HL-60 (cell line): ENCODE data around the gene BNIP5.
"Not testable (repeated sequence)": the region's sequence is repeated elsewhere in the genome, so short reads cannot be mapped to it uniquely, and the experiment has no call there.

Experiments
- CTCF ChIP-seq: IDR thresholded peaks from one replicate; pipeline ENCODE4 v1.5.1; 2011; ENCODE audit warnings: low read length, control low read depth, inconsistent platforms; ENCODE audit not compliant: insufficient read depth
- GABPA ChIP-seq: IDR thresholded peaks from 2 replicates; pipeline ENCODE4 v1.6.1; 2012; ENCODE audit warnings: low read depth
- POLR2AphosphoS5 ChIP-seq: IDR thresholded peaks from 2 replicates; pipeline ENCODE4 v1.6.1; 2012; ENCODE audit warnings: low read depth
- REST ChIP-seq: IDR thresholded peaks from 2 replicates; pipeline ENCODE4 v1.6.1; 2012; ENCODE audit warnings: low read depth; ENCODE audit not compliant: insufficient replicate concordance
- SPI1 ChIP-seq: IDR thresholded peaks from 2 replicates; pipeline ENCODE4 v1.6.1; 2012; ENCODE audit warnings: low read depth, mild to moderate bottlenecking, borderline replicate concordance

- not testable (repeated sequence) for TF ChIP-seq CTCF, POLR2AphosphoS5, SPI1, REST, GABPA
These were observed 1.5 kb upstream of the BNIP5 start for GRCh38 chr6:36338223-36338622.
